Testis (tissue), 3 donors: ENCODE results near the gene RASSF1. TPM values are rescaled to one million over a fixed set of nuclear protein-coding genes. Genes with fewer than 3 reads are reported as not detected.

Experiments used
- DNase-seq: peaks from one replicate; pipeline ENCODE4 v3.0.0-alpha.2; 2019
- H3K27ac ChIP-seq, 2 donors: fragments of 200-600 bp; sonication (generic); one replicate each; pipeline ENCODE4 v1.5.1; 2019
- H3K27me3 ChIP-seq: fragments of 200-600 bp; sonication (generic); one replicate; pipeline ENCODE4 v1.5.1; 2019
- H3K36me3 ChIP-seq: fragments of 200-600 bp; sonication (generic); one replicate; pipeline ENCODE4 v1.5.1; 2017; ENCODE audit warnings: low read depth; ENCODE audit errors: missing control alignments
- H3K4me1 ChIP-seq: fragments of 200-600 bp; sonication (generic); one replicate; pipeline ENCODE4 v1.5.1; 2019
- H3K4me3 ChIP-seq, 2 donors: fragments of 200-600 bp; sonication (generic); one replicate each; pipeline ENCODE4 v1.5.1; 2017 to 2019
- H3K9me3 ChIP-seq: fragments of 200-600 bp; sonication (generic); one replicate; pipeline ENCODE4 v1.5.1; 2017
- POLR2A ChIP-seq: fragments of 450-650 bp; IDR thresholded peaks from one replicate; pipeline ENCODE4 v1.6.1; 2017; ENCODE audit warnings: antibody characterized with exemption, mild to moderate bottlenecking, moderate library complexity
- WGBS, 2 donors: methylation state at CpG; one replicate each; pipeline ENCODE4 v1.1.5; 2018; 5-methylcytosine and 5-hydroxymethylcytosine counted together
- intact Hi-C: fragments of 100-400 bp; cut with DNase I; formaldehyde crosslinking; loops from one replicate; pipeline ENCODE4 v1.15.1; 2023; ENCODE audit warnings: low total_unique reads
- polyA plus RNA-seq: library from polyadenylated mRNA; stranded (reverse); fragments of 350-450 nt; fragmentation: Illumina TruSeq; extraction: RNeasy Lipid Tissue Mini Kit (QIAGEN cat#74804); gene quantifications from one replicate; pipeline ENCODE4 v1.2.3, GENCODE V29; 2014; ENCODE audit warnings: low read depth, low replicate concordance; ENCODE audit not compliant: insufficient read depth
- total RNA-seq, 2 donors: library from RNA; depleted of rRNA; stranded (reverse); fragments of >200 nt; gene quantifications; one replicate each; pipeline ENCODE4 v1.2.3, GENCODE V29; 2016
- TF ChIP-seq, protein P1 (sequence below), 3 experiments: fragments of 450-650 bp in 2 of 3; fragments of 200-600 bp in 1 of 3; sonication (generic) in 1 of 3; IDR thresholded peaks; one replicate each; pipeline ENCODE4 v1.5.1; 2016 to 2019; ENCODE audit warnings: antibody characterized with exemption in 3 of 3, mild to moderate bottlenecking in 2 of 3, moderate library complexity in 1 of 3

Gene RASSF1
- total and polyA plus RNA-seq, 3 donors from 2014 or later: 50.0 to 60.1 (median 52.2) TPM

DNA sequence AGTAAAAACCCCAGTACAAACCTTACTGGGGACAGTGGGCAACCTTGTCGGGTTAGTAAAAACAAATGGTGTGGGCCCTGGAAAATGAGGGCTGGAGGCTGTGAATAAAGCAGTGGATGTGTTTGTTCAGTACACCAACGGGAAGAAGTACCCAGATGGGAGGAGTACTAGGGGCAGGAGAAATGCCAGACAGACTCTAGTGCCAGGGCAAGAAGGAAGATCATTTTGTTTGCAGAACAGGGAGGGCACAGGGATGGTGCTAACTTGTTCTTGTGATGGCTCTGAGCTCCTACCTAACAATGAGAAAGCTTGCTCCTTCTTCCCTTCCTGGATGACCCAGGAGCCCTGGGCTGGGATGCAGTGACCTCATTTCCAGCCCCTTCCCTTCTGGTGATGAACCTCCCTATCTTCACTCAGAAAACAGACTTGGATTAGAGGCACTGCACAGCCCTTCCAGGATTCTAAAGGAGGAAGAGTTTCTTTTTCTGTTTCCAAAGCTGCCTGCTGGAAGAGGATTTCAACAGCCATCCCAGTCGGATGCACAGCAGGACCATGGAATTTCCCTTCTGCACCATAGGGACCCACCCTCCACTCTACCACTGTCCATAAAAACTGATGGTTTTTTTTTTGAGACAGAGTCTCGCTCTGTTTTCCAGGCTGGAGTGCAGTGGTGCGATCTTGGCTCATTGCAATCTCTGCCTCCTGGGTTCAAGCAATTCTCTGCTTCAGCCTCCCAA, 6.1 kb downstream of the RASSF1 start:
- H3K27me3 ChIP-seq: no peaks in the 10 kb centered on the region
- intact Hi-C loops: no loop called here
- peak overlapping the region in 1 of 2 donors; percentile 74 for H3K27ac ChIP-seq
- WGBS, 2 donors: 72% methylated on average over 5 of the region's 5 CpGs
- TF ChIP-seq, protein P1, sequence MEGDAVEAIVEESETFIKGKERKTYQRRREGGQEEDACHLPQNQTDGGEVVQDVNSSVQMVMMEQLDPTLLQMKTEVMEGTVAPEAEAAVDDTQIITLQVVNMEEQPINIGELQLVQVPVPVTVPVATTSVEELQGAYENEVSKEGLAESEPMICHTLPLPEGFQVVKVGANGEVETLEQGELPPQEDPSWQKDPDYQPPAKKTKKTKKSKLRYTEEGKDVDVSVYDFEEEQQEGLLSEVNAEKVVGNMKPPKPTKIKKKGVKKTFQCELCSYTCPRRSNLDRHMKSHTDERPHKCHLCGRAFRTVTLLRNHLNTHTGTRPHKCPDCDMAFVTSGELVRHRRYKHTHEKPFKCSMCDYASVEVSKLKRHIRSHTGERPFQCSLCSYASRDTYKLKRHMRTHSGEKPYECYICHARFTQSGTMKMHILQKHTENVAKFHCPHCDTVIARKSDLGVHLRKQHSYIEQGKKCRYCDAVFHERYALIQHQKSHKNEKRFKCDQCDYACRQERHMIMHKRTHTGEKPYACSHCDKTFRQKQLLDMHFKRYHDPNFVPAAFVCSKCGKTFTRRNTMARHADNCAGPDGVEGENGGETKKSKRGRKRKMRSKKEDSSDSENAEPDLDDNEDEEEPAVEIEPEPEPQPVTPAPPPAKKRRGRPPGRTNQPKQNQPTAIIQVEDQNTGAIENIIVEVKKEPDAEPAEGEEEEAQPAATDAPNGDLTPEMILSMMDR (IDR thresholded peaks at IDR 0.05): no peak
- no peak for TF ChIP-seq POLR2A
- H3K36me3 ChIP-seq: no peaks in the 10 kb centered on the region
- H3K4me1 ChIP-seq: peaks cover 35% of the 10 kb centered on the region
- no peak for DNase-seq
- H3K9me3 ChIP-seq: no peaks in the 10 kb centered on the region
- no peak overlapping the region for H3K4me3 ChIP-seq

DNA sequence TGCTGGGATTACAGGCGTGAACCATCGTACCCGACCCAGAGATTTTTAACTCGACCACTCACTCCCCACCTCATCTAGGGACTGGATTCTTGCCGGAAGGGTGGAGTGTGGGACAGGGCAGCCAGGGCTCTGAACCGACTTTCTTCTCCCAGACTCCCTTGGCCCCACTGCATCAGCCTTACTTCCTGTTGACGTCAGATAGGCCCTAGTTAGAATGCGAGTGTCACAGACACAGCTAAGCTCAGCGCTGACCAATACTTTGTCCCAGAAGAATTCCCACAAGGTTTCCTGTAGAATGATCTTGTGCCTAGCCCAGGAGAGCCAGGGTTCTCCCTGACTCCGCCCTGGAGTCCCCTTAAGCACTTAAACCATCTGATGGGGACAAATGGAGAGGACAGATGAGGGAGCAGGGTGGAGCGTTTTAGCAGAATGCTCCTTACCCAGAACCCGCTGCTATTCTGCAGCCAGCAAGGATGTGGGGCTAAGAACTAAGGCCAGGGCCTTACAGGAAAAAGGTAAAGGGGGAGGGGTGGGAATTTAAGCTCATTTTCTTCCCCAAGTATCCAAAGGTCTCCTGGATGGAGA, 6.8 kb downstream of the RASSF1 start:
- DNase-seq: no peak
- Histone ChIP-seq H3K36me3 (no peaks in the 10 kb centered on the region), H3K4me3 (no peak overlapping the region), H3K4me1 (peaks cover 35% of the 10 kb centered on the region), H3K9me3 (no peaks in the 10 kb centered on the region), H3K27ac (peak overlapping the region in 1 of 2 donors; percentile 74), H3K27me3 (no peaks in the 10 kb centered on the region)
- no peak for TF ChIP-seq POLR2A
- TF ChIP-seq, protein P1 (IDR thresholded peaks at IDR 0.05): no peak
- 62 to 73% methylated on average over 12 of the region's 12 CpGs for WGBS, 2 donors
- intact Hi-C loops: no loop called here

DNA sequence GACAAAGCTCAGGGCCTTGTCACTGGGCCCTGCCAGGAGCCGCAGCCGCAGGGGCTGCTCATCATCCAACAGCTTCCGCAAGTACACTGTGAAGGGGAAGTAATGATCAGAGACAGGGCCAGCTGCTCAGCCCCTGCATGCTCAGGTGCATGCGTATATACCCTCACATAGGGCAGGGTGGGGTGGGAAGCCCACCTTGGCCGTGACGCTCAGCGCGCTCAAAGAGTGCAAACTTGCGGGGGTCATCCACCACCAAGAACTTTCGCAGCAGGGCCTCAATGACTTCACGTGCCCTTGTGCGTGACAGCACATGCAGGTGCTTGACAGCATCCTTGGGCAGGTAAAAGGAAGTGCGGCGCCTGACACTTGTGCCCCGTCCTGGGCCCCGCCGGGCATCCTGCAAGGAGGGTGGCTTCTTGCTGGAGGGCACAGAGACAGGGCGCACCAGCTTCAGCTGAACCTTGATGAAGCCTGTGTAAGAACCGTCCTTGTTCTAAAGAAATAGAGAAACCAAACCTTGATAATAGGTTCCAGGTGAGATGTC, 9.2 kb downstream of the RASSF1 start:
- no peaks in the 10 kb centered on the region for H3K27me3 ChIP-seq
- intact Hi-C loops: no loop called here

DNA sequence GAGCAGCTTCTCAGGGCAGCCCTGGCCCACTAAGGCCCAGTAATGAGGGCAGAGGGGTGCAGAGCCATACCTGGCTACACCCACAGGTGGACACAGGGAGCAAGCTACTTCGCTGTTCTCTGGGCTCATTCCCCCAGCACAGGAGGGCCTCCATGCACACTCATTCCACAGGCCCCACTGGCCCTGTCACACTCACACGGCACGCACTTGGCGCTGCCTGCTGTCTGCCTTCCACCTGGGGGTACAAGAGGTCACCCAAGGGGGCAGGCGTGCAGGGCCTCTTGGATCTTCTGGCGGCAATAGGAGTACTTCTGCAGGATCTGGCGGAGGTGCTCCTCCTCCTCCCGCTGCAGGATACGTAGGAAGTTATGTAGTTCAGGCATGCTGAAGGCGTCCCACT, 10.3 kb downstream of the RASSF1 start:
- WGBS, 2 donors: 88 to 91% methylated on average over 10 of the region's 10 CpGs
- Histone ChIP-seq H3K27me3 (no peaks in the 10 kb centered on the region), H3K4me3 (no peak overlapping the region), H3K27ac (no peak overlapping the region), H3K9me3 (no peaks in the 10 kb centered on the region), H3K4me1 (peaks cover 31% of the 10 kb centered on the region), H3K36me3 (no peaks in the 10 kb centered on the region)
- no peak for DNase-seq
- intact Hi-C loops: no loop called here
- TF ChIP-seq, protein P1 (IDR thresholded peaks at IDR 0.05): no peak
- TF ChIP-seq POLR2A: no peak

More for the DNA sequence above, 9.2 kb downstream of the RASSF1 start:
- peaks cover 42% of the 10 kb centered on the region for H3K4me1 ChIP-seq
- H3K27ac ChIP-seq: no peak overlapping the region
- TF ChIP-seq, protein P1 (IDR thresholded peaks at IDR 0.05): no peak
- no peak for TF ChIP-seq POLR2A
- 94 to 96% methylated on average over 15 to 19 of the region's 19 CpGs for WGBS, 2 donors
- no peak overlapping the region for H3K4me3 ChIP-seq
- DNase-seq: no peak
- H3K36me3 ChIP-seq: no peaks in the 10 kb centered on the region
- no peaks in the 10 kb centered on the region for H3K9me3 ChIP-seq
